GM19452 (cell line): ENCODE measurements around the gene CA10.

ENCODE experiments used
- ATAC-seq: cut with Tn5 transposase; IDR thresholded peaks from one replicate; pipeline ENCODE4 v1.9.1; 2021; ENCODE audit not compliant: unreplicated experiment

Gene CA10

GRCh38 chr17:51687887-51688286 is 470.6 kb downstream of the CA10 start:
- ATAC-seq = no peak

- ATAC-seq = no peak
These were observed 473.1 kb downstream of the CA10 start for GRCh38 chr17:51685287-51685909.

GRCh38 chr17:51684214-51684613 is 474.3 kb downstream of the CA10 start:
- no peak for ATAC-seq

- no peak for ATAC-seq
These were observed 475.2 kb downstream of the CA10 start for GRCh38 chr17:51683291-51683690.

GRCh38 chr17:51682115-51682514 is 476.4 kb downstream of the CA10 start:
- ATAC-seq = no peak

GRCh38 chr17:51677875-51678274 is 480.6 kb downstream of the CA10 start:
- ATAC-seq = no peak

- ATAC-seq = no peak
These were observed 481.6 kb downstream of the CA10 start for GRCh38 chr17:51676691-51677487.

GRCh38 chr17:51674579-51675255 is 483.8 kb downstream of the CA10 start:
- ATAC-seq = no peak

- ATAC-seq = no peak
These were observed 485.4 kb downstream of the CA10 start for GRCh38 chr17:51673070-51673469.

GRCh38 chr17:51672065-51672464 is 486.4 kb downstream of the CA10 start:
- no peak for ATAC-seq

GRCh38 chr17:51670899-51671298 is 487.6 kb downstream of the CA10 start:
- no peak for ATAC-seq

GRCh38 chr17:51668963-51669246 is 489.6 kb downstream of the CA10 start:
- no peak for ATAC-seq

- ATAC-seq = no peak
These were observed 490.2 kb downstream of the CA10 start for GRCh38 chr17:51668155-51668962.

- no peak for ATAC-seq
These were observed 490.8 kb downstream of the CA10 start for GRCh38 chr17:51667706-51668083.

- no peak for ATAC-seq
These were observed 491.4 kb downstream of the CA10 start for GRCh38 chr17:51666971-51667705.

- no peak for ATAC-seq
These were observed 496.1 kb downstream of the CA10 start for GRCh38 chr17:51662204-51663056.

- no peak for ATAC-seq
These were observed 497.1 kb downstream of the CA10 start for GRCh38 chr17:51661403-51661802.

- ATAC-seq = no peak
These were observed 498.2 kb downstream of the CA10 start for GRCh38 chr17:51660266-51660665.

- ATAC-seq = no peak
These were observed 501.3 kb downstream of the CA10 start for GRCh38 chr17:51657224-51657623.

- no peak for ATAC-seq
These were observed 504.6 kb downstream of the CA10 start for GRCh38 chr17:51653878-51654277.
